MCF 10A (cell line): Measurements from ENCODE around the gene ABR. TPM values are rescaled to one million over a fixed set of nuclear protein-coding genes. Genes with fewer than 3 reads are reported as not detected.

Source experiments
- BruUV-seq: library from RNA; stranded (reverse); fragments of 400-500 nt; replicated peaks from 2 replicates; lab custom pipeline; 2021; lab: Mats Ljungman, UMichigan
- CTCF ChIA-PET: fragments of 300-600 bp; sonication (Branson Sonifier 250); formaldehyde crosslinking; extraction: SDS; loops from one replicate; lab custom pipeline; 2021; ENCODE audit warnings: antibody characterized with exemption, inconsistent platforms; lab: Yijun Ruan, JAX
- POLR2A ChIA-PET: fragments of 300-600, 350-650 bp; sonication (Branson Sonifier 250); formaldehyde crosslinking; extraction: SDS; loops from one replicate; lab custom pipeline; 2020; ENCODE audit warnings: antibody characterized with exemption, inconsistent platforms; lab: Yijun Ruan, JAX
- DNase-seq: peaks from one replicate; pipeline ENCODE4 v3.0.0-alpha.2; 2018; ENCODE audit not compliant: unreplicated experiment
- H3K27ac Mint-ChIP-seq: one replicate; pipeline ENCODE4 v1.8.0; 2022; ENCODE audit warnings: mild to moderate bottlenecking, low read depth, mixed read lengths; ENCODE audit not compliant: unreplicated experiment
- H3K27me3 Mint-ChIP-seq: one replicate; pipeline ENCODE4 v1.8.0; 2022; ENCODE audit warnings: mixed read lengths; ENCODE audit not compliant: insufficient read depth, unreplicated experiment
- H3K36me3 Mint-ChIP-seq: one replicate; pipeline ENCODE4 v1.8.0; 2022; ENCODE audit warnings: mild to moderate bottlenecking, moderate library complexity, mixed read lengths; ENCODE audit not compliant: insufficient read depth, unreplicated experiment
- H3K4me1 Mint-ChIP-seq: one replicate; pipeline ENCODE4 v1.8.0; 2022; ENCODE audit warnings: mixed read lengths; ENCODE audit not compliant: insufficient read depth, unreplicated experiment
- H3K4me3 Mint-ChIP-seq: one replicate; pipeline ENCODE4 v1.8.0; 2022; ENCODE audit warnings: mild to moderate bottlenecking, moderate library complexity, mixed read lengths; ENCODE audit not compliant: unreplicated experiment
- H3K9me3 Mint-ChIP-seq: one replicate; pipeline ENCODE4 v1.8.0; 2022; ENCODE audit warnings: mixed read lengths; ENCODE audit not compliant: unreplicated experiment
- CTCF ChIP-seq: fragments of 200-600 bp; IDR thresholded peaks from one replicate; pipeline ENCODE4 v1.8.0; 2022; ENCODE audit warnings: antibody characterized with exemption, mild to moderate bottlenecking; ENCODE audit not compliant: unreplicated experiment
- intact Hi-C: fragments of 100-400 bp; cut with micrococcal nuclease; formaldehyde crosslinking; loops from 2 replicates; pipeline ENCODE4 v1.14.1; 2022
- total RNA-seq: library from RNA; stranded (reverse); gene quantifications from 2 replicates; pipeline ENCODE4 v1.2.3, GENCODE V29; 2022

Gene ABR
- total RNA-seq, 1 experiment from 2014 or later = 44.7 TPM

- no peak for DNase-seq
- H3K9me3 Mint-ChIP-seq = no peaks in the 10 kb centered on the region
- H3K4me1 Mint-ChIP-seq = no peaks in the 10 kb centered on the region
- intact Hi-C loops = no loop called here
- no peak overlapping the region for H3K4me3 Mint-ChIP-seq
- no peaks in the 10 kb centered on the region for H3K27me3 Mint-ChIP-seq
- peaks cover 32% of the 10 kb centered on the region for H3K36me3 Mint-ChIP-seq
- CTCF ChIA-PET = interaction anchor here (0.6 kb wide), 1 partner anchor 9 kb away, joined by 4 read pairs; no protein-coding TSS in a partner anchor
- POLR2A ChIA-PET = interaction anchor here (1.1 kb wide), 1 partner anchor 14 kb away, joined by 3 read pairs; no protein-coding TSS in a partner anchor
- no TSS peak for BruUV-seq
- no peak overlapping the region for H3K27ac Mint-ChIP-seq
- TF ChIP-seq CTCF = no peak
Observed at GRCh38 chr17:1073241-1073962, 106.4 kb downstream of the ABR start.

- H3K4me3 Mint-ChIP-seq = no peak overlapping the region
- no TSS peak for BruUV-seq
Observed at GRCh38 chr17:1072551-1072961, 107.2 kb downstream of the ABR start.

GRCh38 chr17:1071103-1071825 lies 108.5 kb downstream of the ABR start:
- no peaks in the 10 kb centered on the region for H3K27me3 Mint-ChIP-seq
- H3K4me1 Mint-ChIP-seq = peaks cover 8% of the 10 kb centered on the region
- H3K9me3 Mint-ChIP-seq = no peaks in the 10 kb centered on the region
- ChIA-PET POLR2A (no interaction called here), CTCF (no interaction called here)
- no peak for DNase-seq
- peaks cover 42% of the 10 kb centered on the region for H3K36me3 Mint-ChIP-seq
- BruUV-seq = no TSS peak
- H3K4me3 Mint-ChIP-seq = no peak overlapping the region
- intact Hi-C loops = no loop called here
- H3K27ac Mint-ChIP-seq = no peak overlapping the region
- TF ChIP-seq CTCF = no peak

More at GRCh38 chr17:1072551-1072961, 107.2 kb downstream of the ABR start:
- peaks cover 1% of the 10 kb centered on the region for H3K4me1 Mint-ChIP-seq
- H3K27ac Mint-ChIP-seq = no peak overlapping the region
- DNase-seq = no peak
- H3K9me3 Mint-ChIP-seq = no peaks in the 10 kb centered on the region
- H3K27me3 Mint-ChIP-seq = no peaks in the 10 kb centered on the region
- CTCF ChIA-PET = no interaction called here
- peaks cover 34% of the 10 kb centered on the region for H3K36me3 Mint-ChIP-seq
- no peak for TF ChIP-seq CTCF
- intact Hi-C loops = no loop called here
- POLR2A ChIA-PET = no interaction called here

GRCh38 chr17:1070411-1070810 lies 109.4 kb downstream of the ABR start:
- intact Hi-C loops = no loop called here
- H3K27ac Mint-ChIP-seq = no peak overlapping the region
- no peak overlapping the region for H3K4me3 Mint-ChIP-seq
- no peaks in the 10 kb centered on the region for H3K27me3 Mint-ChIP-seq
- peaks cover 50% of the 10 kb centered on the region for H3K36me3 Mint-ChIP-seq
- DNase-seq = no peak
- peaks cover 8% of the 10 kb centered on the region for H3K4me1 Mint-ChIP-seq
- CTCF ChIA-PET = no interaction called here
- BruUV-seq = no TSS peak
- no peak for TF ChIP-seq CTCF
- POLR2A ChIA-PET = no interaction called here
- no peaks in the 10 kb centered on the region for H3K9me3 Mint-ChIP-seq
